ENCODE data around the gene NFIB. TPM values are rescaled to one million over a fixed set of nuclear protein-coding genes. Genes with fewer than 3 reads are reported as not detected.

NFIB gene
- total RNA-seq, 2 experiments from 2014 or later = 13.7 to 25.1 TPM

DNA sequence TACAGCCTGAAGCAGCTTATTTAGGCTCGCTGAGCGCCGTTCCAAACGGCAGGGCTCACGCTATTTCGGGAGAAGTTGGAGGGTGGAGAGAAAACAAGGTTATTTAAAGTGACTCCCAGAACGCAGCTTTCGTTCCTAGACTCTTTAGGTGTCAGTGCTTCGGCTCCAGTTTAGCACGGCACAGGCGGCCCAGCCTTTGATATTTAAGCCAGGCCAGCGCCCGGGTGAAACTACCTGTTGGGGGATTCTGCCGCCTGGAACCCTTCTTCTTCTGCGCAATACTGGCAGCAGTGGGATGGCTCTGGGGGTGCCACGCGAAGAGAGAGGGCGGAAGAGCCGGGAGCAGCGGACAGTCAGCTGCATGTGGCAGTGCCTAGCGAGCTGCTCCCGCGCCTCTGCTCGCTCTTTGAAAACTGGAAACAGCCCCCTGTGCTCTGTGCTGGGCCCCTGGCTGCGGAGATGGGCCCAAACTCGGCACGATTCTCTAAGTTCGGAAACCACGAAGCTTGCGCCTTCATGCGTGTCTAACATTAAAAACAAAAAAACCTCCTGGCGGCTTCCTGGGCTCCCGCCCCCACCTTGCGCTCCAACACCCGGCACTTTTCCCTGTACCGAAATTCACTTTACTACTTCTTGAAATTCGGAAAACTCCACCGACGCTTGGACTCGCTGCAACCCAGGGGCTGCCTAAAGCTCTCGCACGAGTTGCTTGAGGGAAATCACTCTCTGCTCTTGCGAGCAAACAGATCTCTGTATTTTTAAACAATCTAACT, 34.6 kb upstream of the NFIB start:
- H2AFZ ChIP-seq (ENCODE audit: low read length) = no peak overlapping the region
- no peaks in the 10 kb centered on the region for H3K36me3 ChIP-seq (ENCODE audit: insufficient read depth, low read length)
- TF ChIP-seq EZH2phosphoT487 (IDR thresholded peaks at IDR 0.05; ENCODE audit: borderline replicate concordance, low read depth, low read length) = no peak
- TF ChIP-seq, protein P1, sequence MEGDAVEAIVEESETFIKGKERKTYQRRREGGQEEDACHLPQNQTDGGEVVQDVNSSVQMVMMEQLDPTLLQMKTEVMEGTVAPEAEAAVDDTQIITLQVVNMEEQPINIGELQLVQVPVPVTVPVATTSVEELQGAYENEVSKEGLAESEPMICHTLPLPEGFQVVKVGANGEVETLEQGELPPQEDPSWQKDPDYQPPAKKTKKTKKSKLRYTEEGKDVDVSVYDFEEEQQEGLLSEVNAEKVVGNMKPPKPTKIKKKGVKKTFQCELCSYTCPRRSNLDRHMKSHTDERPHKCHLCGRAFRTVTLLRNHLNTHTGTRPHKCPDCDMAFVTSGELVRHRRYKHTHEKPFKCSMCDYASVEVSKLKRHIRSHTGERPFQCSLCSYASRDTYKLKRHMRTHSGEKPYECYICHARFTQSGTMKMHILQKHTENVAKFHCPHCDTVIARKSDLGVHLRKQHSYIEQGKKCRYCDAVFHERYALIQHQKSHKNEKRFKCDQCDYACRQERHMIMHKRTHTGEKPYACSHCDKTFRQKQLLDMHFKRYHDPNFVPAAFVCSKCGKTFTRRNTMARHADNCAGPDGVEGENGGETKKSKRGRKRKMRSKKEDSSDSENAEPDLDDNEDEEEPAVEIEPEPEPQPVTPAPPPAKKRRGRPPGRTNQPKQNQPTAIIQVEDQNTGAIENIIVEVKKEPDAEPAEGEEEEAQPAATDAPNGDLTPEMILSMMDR (conservative IDR thresholded peaks at IDR 0.05; ENCODE audit: low read length) = no peak
- H3K4me2 ChIP-seq (ENCODE audit: low read length) = no peak overlapping the region
- no peaks in the 10 kb centered on the region for H3K9me3 ChIP-seq (ENCODE audit: low read length)
- H4K20me1 ChIP-seq (ENCODE audit: insufficient read depth, low read length) = no peaks in the 10 kb centered on the region
- H3K79me2 ChIP-seq (ENCODE audit: insufficient read depth, low read depth, low read length) = no peaks in the 10 kb centered on the region
- intact Hi-C loops (cut with micrococcal nuclease; ENCODE audit: unreplicated experiment) = no loop called here
- DNase-seq (ENCODE audit: low spot score) = no peak
- no TSS peak for BruUV-seq (replicated peaks)
- POLR2A ChIA-PET = no interaction called here
- CTCF ChIA-PET (ENCODE audit: unreplicated experiment) = no interaction called here
- no peak overlapping the region for H3K4me3 ChIP-seq (ENCODE audit: low read depth, low read length, poor library complexity, severe bottlenecking)
- no peak overlapping the region for H3K27ac ChIP-seq (ENCODE audit: low read depth, low read length, poor library complexity, severe bottlenecking)
- H3K9me2 ChIP-seq (ENCODE audit: insufficient read depth, low read length) = no peaks in the 10 kb centered on the region
- H3K4me1 ChIP-seq (ENCODE audit: insufficient read depth, low read length, poor library complexity, severe bottlenecking) = no peaks in the 10 kb centered on the region

DNA sequence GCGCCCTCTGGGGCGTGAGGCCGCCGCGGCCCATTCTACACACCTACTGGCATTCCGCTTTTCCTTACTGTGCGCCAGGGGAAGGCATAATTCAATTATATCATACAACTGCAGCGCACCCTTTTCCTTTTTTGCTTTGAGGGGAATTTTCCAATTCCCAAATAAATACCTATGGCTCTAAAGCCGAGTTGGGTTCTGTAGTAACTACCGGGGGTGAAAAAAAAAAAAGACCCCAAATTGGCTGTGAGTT, 34.1 kb upstream of the NFIB start:
- no peak overlapping the region for H3K4me2 ChIP-seq (ENCODE audit: low read length)
- no peaks in the 10 kb centered on the region for H3K79me2 ChIP-seq (ENCODE audit: insufficient read depth, low read depth, low read length)
- POLR2A ChIA-PET = no interaction called here
- no peak overlapping the region for H2AFZ ChIP-seq (ENCODE audit: low read length)
- no peaks in the 10 kb centered on the region for H3K4me1 ChIP-seq (ENCODE audit: insufficient read depth, low read length, poor library complexity, severe bottlenecking)
- BruUV-seq (replicated peaks) = no TSS peak
- H3K36me3 ChIP-seq (ENCODE audit: insufficient read depth, low read length) = no peaks in the 10 kb centered on the region
- H3K9me2 ChIP-seq (ENCODE audit: insufficient read depth, low read length) = no peaks in the 10 kb centered on the region
- H3K27ac ChIP-seq (ENCODE audit: low read depth, low read length, poor library complexity, severe bottlenecking) = no peak overlapping the region
- no peak overlapping the region for H3K4me3 ChIP-seq (ENCODE audit: low read depth, low read length, poor library complexity, severe bottlenecking)
- H3K9me3 ChIP-seq (ENCODE audit: low read length) = no peaks in the 10 kb centered on the region
- no peaks in the 10 kb centered on the region for H4K20me1 ChIP-seq (ENCODE audit: insufficient read depth, low read length)
- intact Hi-C loops (cut with micrococcal nuclease; ENCODE audit: unreplicated experiment) = no loop called here
- CTCF ChIA-PET (ENCODE audit: unreplicated experiment) = no interaction called here
- TF ChIP-seq, protein P1 (conservative IDR thresholded peaks at IDR 0.05; ENCODE audit: low read length) = no peak
- no peak for TF ChIP-seq EZH2phosphoT487 (IDR thresholded peaks at IDR 0.05; ENCODE audit: borderline replicate concordance, low read depth, low read length)
- no peak for DNase-seq (ENCODE audit: low spot score)

DNA sequence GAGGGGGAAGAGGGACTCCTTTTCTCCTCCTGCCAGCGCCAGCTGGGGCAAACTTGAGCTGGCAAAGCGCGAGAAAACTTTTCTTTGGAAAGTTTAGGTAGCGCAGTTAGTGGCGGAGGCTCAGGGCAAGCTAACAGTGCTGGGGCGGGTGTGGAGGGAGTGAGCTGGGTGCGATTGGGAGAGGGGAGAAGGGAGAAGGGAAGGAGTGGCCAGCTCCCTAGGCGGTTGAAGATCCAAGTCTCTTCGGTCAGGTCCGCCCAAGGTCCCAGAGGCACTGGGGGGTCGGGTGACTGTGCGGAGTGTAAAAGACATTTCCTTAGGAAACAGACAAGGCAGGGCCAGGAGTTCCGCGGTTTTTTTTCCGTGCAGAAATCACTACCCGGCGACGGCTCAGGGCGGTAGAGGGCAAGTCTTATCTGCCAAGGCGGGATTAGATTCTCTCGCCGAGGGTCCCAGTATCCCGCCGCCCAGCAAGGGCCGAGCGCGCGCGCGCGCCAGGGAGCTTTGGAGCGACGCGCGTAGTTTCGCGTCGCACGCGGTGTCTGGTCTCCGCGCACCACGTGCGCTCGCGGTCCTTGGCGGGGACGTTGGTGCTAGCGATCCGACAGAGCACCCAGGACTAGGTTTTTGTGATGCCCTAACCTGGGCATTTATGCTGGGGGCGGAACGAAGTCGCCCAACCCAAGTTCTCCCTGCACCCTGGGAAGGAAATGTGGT, 33.6 kb upstream of the NFIB start:
- H2AFZ ChIP-seq (ENCODE audit: low read length) = no peak overlapping the region
- no peak overlapping the region for H3K4me2 ChIP-seq (ENCODE audit: low read length)
- TF ChIP-seq, protein P1 (conservative IDR thresholded peaks at IDR 0.05; ENCODE audit: low read length) = no peak
- TF ChIP-seq EZH2phosphoT487 (IDR thresholded peaks at IDR 0.05; ENCODE audit: borderline replicate concordance, low read depth, low read length) = no peak
- no peak overlapping the region for H3K4me3 ChIP-seq (ENCODE audit: low read depth, low read length, poor library complexity, severe bottlenecking)
- no peaks in the 10 kb centered on the region for H3K79me2 ChIP-seq (ENCODE audit: insufficient read depth, low read depth, low read length)
- intact Hi-C loops (cut with micrococcal nuclease; ENCODE audit: unreplicated experiment) = no loop called here
- no peak for DNase-seq (ENCODE audit: low spot score)
- no peak overlapping the region for H3K27ac ChIP-seq (ENCODE audit: low read depth, low read length, poor library complexity, severe bottlenecking)
- H3K9me3 ChIP-seq (ENCODE audit: low read length) = no peaks in the 10 kb centered on the region
- CTCF ChIA-PET (ENCODE audit: unreplicated experiment) = no interaction called here
- BruUV-seq (replicated peaks) = no TSS peak
- no peaks in the 10 kb centered on the region for H3K36me3 ChIP-seq (ENCODE audit: insufficient read depth, low read length)
- no peaks in the 10 kb centered on the region for H4K20me1 ChIP-seq (ENCODE audit: insufficient read depth, low read length)
- no peaks in the 10 kb centered on the region for H3K4me1 ChIP-seq (ENCODE audit: insufficient read depth, low read length, poor library complexity, severe bottlenecking)
- H3K9me2 ChIP-seq (ENCODE audit: insufficient read depth, low read length) = no peaks in the 10 kb centered on the region
- POLR2A ChIA-PET = no interaction called here
